HepG2 (cell line): ENCODE results near the gene NHP2. TPM values are rescaled to one million over a fixed set of nuclear protein-coding genes. Genes with fewer than 3 reads are reported as not detected.
A peak's percentile ranks its signal among the peaks of the same experiment; 100 is the strongest.

Experiments used
- AKAP8 ChIP-seq: sonication (generic); formaldehyde crosslinking; IDR thresholded peaks from 2 replicates; pipeline ENCODE4 v1.5.1; 2020; ENCODE audit warnings: mild to moderate bottlenecking, missing genetic modification reagents
- CHCHD3 ChIP-seq: sonication (generic); formaldehyde crosslinking; IDR thresholded peaks from 2 replicates; pipeline ENCODE4 v1.8.0; 2022; ENCODE audit warnings: mild to moderate bottlenecking, missing genetic modification reagents, moderate library complexity
- GABPB1 ChIP-seq: IDR thresholded peaks from 2 replicates; pipeline ENCODE4 v1.6.1; 2016; ENCODE audit warnings: mild to moderate bottlenecking, missing genetic modification reagents, moderate library complexity, missing compliant biosample characterization
- HMG20A ChIP-seq: IDR thresholded peaks from 2 replicates; pipeline ENCODE4 v1.6.1; 2016; ENCODE audit warnings: borderline replicate concordance
- IKZF4 ChIP-seq: sonication (generic); formaldehyde crosslinking; IDR thresholded peaks from 2 replicates; pipeline ENCODE4 v1.5.1; 2020; ENCODE audit warnings: borderline replicate concordance, mild to moderate bottlenecking, low read depth, missing genetic modification reagents; ENCODE audit errors: not compliant biosample characterization
- KDM4B ChIP-seq: sonication (generic); formaldehyde crosslinking; IDR thresholded peaks from 2 replicates; pipeline ENCODE4 v1.4.0; 2020; ENCODE audit warnings: missing genetic modification reagents
- KMT2A ChIP-seq: sonication (generic); formaldehyde crosslinking; IDR thresholded peaks from 2 replicates; pipeline ENCODE4 v1.4.0; 2020; ENCODE audit warnings: missing genetic modification reagents
- MXD4 ChIP-seq: IDR thresholded peaks from 2 replicates; pipeline ENCODE4 v1.6.1; 2016; ENCODE audit warnings: mild to moderate bottlenecking, missing biosample characterization, missing genetic modification reagents
- MYC ChIP-seq: sonication (generic); formaldehyde crosslinking; IDR thresholded peaks from 2 replicates; pipeline ENCODE4 v1.9.0; 2021; ENCODE audit warnings: missing genetic modification reagents, borderline replicate concordance
- NR2F6 ChIP-seq, 2 experiments: IDR thresholded peaks; 2 replicates each; pipeline ENCODE4 v1.6.1; 2016; ENCODE audit warnings: antibody characterized with exemption in 1 of 2, mild to moderate bottlenecking in 1 of 2
- RXRB ChIP-seq: IDR thresholded peaks from 2 replicates; pipeline ENCODE4 v1.6.1; 2016; ENCODE audit warnings: borderline replicate concordance, missing genetic modification reagents, missing compliant biosample characterization
- SCMH1 ChIP-seq: sonication (generic); formaldehyde crosslinking; IDR thresholded peaks from 2 replicates; pipeline ENCODE4 v1.9.0; 2021; ENCODE audit warnings: missing genetic modification reagents, mild to moderate bottlenecking, borderline replicate concordance
- STAG1 ChIP-seq: sonication (generic); formaldehyde crosslinking; IDR thresholded peaks from 2 replicates; pipeline ENCODE4 v1.4.0; 2020; ENCODE audit warnings: missing genetic modification reagents
- XRCC5 ChIP-seq: fragments of 200-400 bp; formaldehyde crosslinking; optimal IDR thresholded peaks from 2 replicates; pipeline ENCODE3; 2017; ENCODE audit warnings: mild to moderate bottlenecking, low read length
- ZBTB38 ChIP-seq: sonication (generic); formaldehyde crosslinking; IDR thresholded peaks from 2 replicates; pipeline ENCODE4 v1.5.1; 2020; ENCODE audit warnings: mild to moderate bottlenecking, missing genetic modification reagents
- ZNF234 ChIP-seq: sonication (generic); formaldehyde crosslinking; conservative IDR thresholded peaks from 2 replicates; pipeline ENCODE4 v1.5.1; 2020; ENCODE audit warnings: mild to moderate bottlenecking, missing genetic modification reagents
- ZNF513 ChIP-seq: sonication (generic); formaldehyde crosslinking; conservative IDR thresholded peaks from 2 replicates; pipeline ENCODE4 v1.5.0; 2020; ENCODE audit warnings: missing genetic modification reagents
- ZNF552 ChIP-seq: sonication (generic); formaldehyde crosslinking; IDR thresholded peaks from 2 replicates; pipeline ENCODE4 v1.9.0; 2022; ENCODE audit warnings: missing genetic modification reagents, mild to moderate bottlenecking, borderline replicate concordance
- ZNF569 ChIP-seq: sonication (generic); formaldehyde crosslinking; IDR thresholded peaks from 2 replicates; pipeline ENCODE4 v1.5.0; 2020; ENCODE audit warnings: mild to moderate bottlenecking, missing genetic modification reagents, moderate library complexity, borderline replicate concordance
- ZNF605 ChIP-seq: sonication (generic); formaldehyde crosslinking; IDR thresholded peaks from 2 replicates; pipeline ENCODE4 v1.8.0; 2022; ENCODE audit warnings: mild to moderate bottlenecking, missing genetic modification reagents
- ZNF761 ChIP-seq: sonication (generic); formaldehyde crosslinking; conservative IDR thresholded peaks from 2 replicates; pipeline ENCODE4 v1.4.0; 2020; ENCODE audit warnings: mild to moderate bottlenecking, missing genetic modification reagents
- ZNF83 ChIP-seq: sonication (generic); formaldehyde crosslinking; IDR thresholded peaks from 2 replicates; pipeline ENCODE4 v1.4.0; 2020; ENCODE audit warnings: missing genetic modification reagents, mild to moderate bottlenecking, borderline replicate concordance
- polyA plus RNA-seq, 8 experiments: library from polyadenylated mRNA; depleted of rRNA in 3 of 8; stranded (reverse) in 7 of 8; unstranded in 1 of 8; fragments of >200 nt; fragmentation: Illumina TruSeq in 4 of 8; extraction: Trizol in 4 of 8; gene quantifications; 2 replicates each; pipeline versions ENCODE4 v1.2.1 to v1.2.3, GENCODE V29; 2011 to 2016; ENCODE audit warnings: low read depth in 4 of 8, missing spikeins in 1 of 8, mixed read lengths in 1 of 8; ENCODE audit not compliant: insufficient read depth in 1 of 8
- total RNA-seq, 5 experiments: library from RNA; depleted of rRNA; stranded (reverse); fragments of >200 nt; fragmentation: Illumina TruSeq; extraction: Trizol; gene quantifications; 2 replicates each; pipeline ENCODE4 v1.2.3, GENCODE V29; 2016; ENCODE audit warnings: low read depth in 1 of 5
- TF ChIP-seq, protein P1 (sequence below): sonication (generic); formaldehyde crosslinking; IDR thresholded peaks from 2 replicates; pipeline ENCODE4 v1.4.0; 2020; ENCODE audit warnings: missing genetic modification reagents
- TF ChIP-seq, protein P2 (sequence below): IDR thresholded peaks from 2 replicates; pipeline ENCODE4 v1.6.1; 2012; ENCODE audit warnings: inconsistent platforms

Gene NHP2
- total and polyA plus RNA-seq, 2 of the 13 experiments (the other 11 are each of a cell fraction or from before 2014, with no cell fraction given) = 56.2 to 96.1 TPM

DNA sequence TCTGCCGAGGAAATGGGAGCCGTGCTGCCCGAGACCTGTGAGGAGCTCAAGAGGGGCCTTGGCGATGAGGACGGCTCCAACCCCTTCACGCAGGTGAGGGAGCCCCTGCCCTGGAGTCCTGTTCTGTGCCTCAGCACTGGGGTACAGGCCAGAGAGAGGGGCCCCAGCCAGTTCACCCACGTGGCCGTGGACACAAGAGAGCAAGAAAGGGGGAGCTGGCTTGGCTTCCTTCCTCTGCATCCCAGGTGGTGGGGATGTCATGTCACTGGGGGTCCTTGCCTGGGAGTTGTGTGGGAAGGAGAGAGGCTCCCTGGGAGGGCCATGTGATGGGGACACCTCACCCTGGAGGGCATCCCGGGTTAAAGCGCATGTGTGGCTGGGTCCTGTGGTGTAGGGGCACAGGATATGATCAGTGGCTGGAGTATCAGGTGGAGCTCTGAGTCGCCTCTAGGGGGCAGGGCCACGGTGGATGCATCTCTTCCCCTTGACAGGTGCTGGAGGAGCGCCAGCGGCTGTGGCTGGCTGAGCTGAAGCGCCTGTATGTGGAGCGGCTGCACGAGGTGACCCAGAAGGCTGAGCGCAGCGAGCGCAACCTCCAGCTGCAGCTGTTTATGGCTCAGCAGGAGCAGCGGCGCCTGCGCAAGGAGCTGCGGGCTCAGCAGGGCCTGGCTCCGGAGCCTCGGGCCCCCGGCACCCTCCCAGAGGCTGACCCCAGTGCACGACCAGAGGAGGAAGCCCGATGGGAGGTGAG lies 32.9 kb downstream of the NHP2 start (continued):
- TF ChIP-seq ZNF513 (CRISPR knock-in tag) (no peak), AKAP8 (no peak), ZNF552 (CRISPR knock-in tag) (0 out of 2 replicates have a peak, but pooled peaks have one; percentile 29), KDM4B (CRISPR knock-in tag) (0 out of 2 replicates have a peak, but pooled peaks have one; percentile 14), STAG1 (CRISPR knock-in tag) (peak; percentile 45), XRCC5 (peak; percentile 97), RXRB (CRISPR knock-in tag) (peak; percentile 55; the same call in 1 of the 2 replicates), KMT2A (CRISPR knock-in tag) (0 out of 2 replicates have a peak, but pooled peaks have one; percentile 32), ZNF569 (no peak), HMG20A (CRISPR knock-in tag) (no peak), ZNF761 (CRISPR knock-in tag) (0 out of 2 replicates have a peak, but pooled peaks have one; percentile 44), MXD4 (peak; percentile 71; the same call in 1 of the 2 replicates), GABPB1 (CRISPR knock-in tag) (peak; percentile 44; the same call in 1 of the 2 replicates), ZNF234 (CRISPR knock-in tag) (no peak), NR2F6 (IDR thresholded peaks at IDR 0.05) (no peak), NR2F6 (CRISPR knock-in tag; IDR thresholded peaks at IDR 0.05) (no peak), CHCHD3 (CRISPR knock-in tag) (no peak), MYC (CRISPR knock-in tag) (peak; percentile 54), SCMH1 (no peak), ZBTB38 (CRISPR knock-in tag) (peak; percentile 62; the same call in 1 of the 2 replicates), ZNF83 (CRISPR knock-in tag) (no peak), IKZF4 (peak; percentile 81), ZNF605 (CRISPR knock-in tag) (peak; percentile 68; the same call in 1 of the 2 replicates)
- TF ChIP-seq, protein P1, sequence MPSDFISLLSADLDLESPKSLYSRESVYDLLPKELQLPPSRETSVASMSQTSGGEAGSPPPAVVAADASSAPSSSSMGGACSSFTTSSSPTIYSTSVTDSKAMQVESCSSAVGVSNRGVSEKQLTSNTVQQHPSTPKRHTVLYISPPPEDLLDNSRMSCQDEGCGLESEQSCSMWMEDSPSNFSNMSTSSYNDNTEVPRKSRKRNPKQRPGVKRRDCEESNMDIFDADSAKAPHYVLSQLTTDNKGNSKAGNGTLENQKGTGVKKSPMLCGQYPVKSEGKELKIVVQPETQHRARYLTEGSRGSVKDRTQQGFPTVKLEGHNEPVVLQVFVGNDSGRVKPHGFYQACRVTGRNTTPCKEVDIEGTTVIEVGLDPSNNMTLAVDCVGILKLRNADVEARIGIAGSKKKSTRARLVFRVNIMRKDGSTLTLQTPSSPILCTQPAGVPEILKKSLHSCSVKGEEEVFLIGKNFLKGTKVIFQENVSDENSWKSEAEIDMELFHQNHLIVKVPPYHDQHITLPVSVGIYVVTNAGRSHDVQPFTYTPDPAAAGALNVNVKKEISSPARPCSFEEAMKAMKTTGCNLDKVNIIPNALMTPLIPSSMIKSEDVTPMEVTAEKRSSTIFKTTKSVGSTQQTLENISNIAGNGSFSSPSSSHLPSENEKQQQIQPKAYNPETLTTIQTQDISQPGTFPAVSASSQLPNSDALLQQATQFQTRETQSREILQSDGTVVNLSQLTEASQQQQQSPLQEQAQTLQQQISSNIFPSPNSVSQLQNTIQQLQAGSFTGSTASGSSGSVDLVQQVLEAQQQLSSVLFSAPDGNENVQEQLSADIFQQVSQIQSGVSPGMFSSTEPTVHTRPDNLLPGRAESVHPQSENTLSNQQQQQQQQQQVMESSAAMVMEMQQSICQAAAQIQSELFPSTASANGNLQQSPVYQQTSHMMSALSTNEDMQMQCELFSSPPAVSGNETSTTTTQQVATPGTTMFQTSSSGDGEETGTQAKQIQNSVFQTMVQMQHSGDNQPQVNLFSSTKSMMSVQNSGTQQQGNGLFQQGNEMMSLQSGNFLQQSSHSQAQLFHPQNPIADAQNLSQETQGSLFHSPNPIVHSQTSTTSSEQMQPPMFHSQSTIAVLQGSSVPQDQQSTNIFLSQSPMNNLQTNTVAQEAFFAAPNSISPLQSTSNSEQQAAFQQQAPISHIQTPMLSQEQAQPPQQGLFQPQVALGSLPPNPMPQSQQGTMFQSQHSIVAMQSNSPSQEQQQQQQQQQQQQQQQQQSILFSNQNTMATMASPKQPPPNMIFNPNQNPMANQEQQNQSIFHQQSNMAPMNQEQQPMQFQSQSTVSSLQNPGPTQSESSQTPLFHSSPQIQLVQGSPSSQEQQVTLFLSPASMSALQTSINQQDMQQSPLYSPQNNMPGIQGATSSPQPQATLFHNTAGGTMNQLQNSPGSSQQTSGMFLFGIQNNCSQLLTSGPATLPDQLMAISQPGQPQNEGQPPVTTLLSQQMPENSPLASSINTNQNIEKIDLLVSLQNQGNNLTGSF = 0 out of 2 replicates have a peak, but pooled peaks have one; percentile 36
- TF ChIP-seq, protein P2, sequence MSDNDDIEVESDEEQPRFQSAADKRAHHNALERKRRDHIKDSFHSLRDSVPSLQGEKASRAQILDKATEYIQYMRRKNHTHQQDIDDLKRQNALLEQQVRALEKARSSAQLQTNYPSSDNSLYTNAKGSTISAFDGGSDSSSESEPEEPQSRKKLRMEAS = peak; percentile 81; the same call in 1 of the 2 replicates
